Endothelial cell of umbilical vein (primary cell): ENCODE data around the gene STARD13.

ENCODE experiments used
- CTCF ChIP-seq, 2 donors: IDR thresholded peaks; 1 replicate in 1 of 2; 2 replicates in 1 of 2; pipeline ENCODE4 v1.5.1; 2011; ENCODE audit warnings: low read length in 2 of 2, mild to moderate bottlenecking in 2 of 2, moderate library complexity in 2 of 2, control low read depth in 1 of 2, inconsistent platforms in 1 of 2, low read depth in 1 of 2; ENCODE audit not compliant: insufficient read depth in 1 of 2; ENCODE audit errors: extremely low read depth in 1 of 2
- MAX ChIP-seq: IDR thresholded peaks from 2 replicates; pipeline ENCODE4 v1.6.1; 2011; ENCODE audit not compliant: insufficient read depth, insufficient read length
- MYC ChIP-seq: IDR thresholded peaks from one replicate; pipeline ENCODE4 v1.6.1; 2011; ENCODE audit warnings: mild to moderate bottlenecking, low read depth, low read length
- POLR2A ChIP-seq: IDR thresholded peaks from 2 replicates; pipeline ENCODE4 v1.6.1; 2012; ENCODE audit warnings: low read depth, mild to moderate bottlenecking, control low read depth, low read length
- POLR2AphosphoS5 ChIP-seq: IDR thresholded peaks from 2 replicates; pipeline ENCODE4 v1.6.1; 2012; ENCODE audit warnings: low read depth, mild to moderate bottlenecking, control low read depth, low read length, moderate library complexity; ENCODE audit not compliant: insufficient read depth

GRCh38 chr13:33195693-33196464, 89.7 kb downstream of the STARD13 start:
- no peak for TF ChIP-seq CTCF (IDR thresholded peaks at IDR 0.05; ENCODE audit: extremely low read depth in 1 of 2, insufficient read depth in 1 of 2, low read depth in 1 of 2, low read length in 2 of 2)
- TF ChIP-seq POLR2AphosphoS5: no peak
- no peak for TF ChIP-seq POLR2A
- TF ChIP-seq MYC: no peak
- no peak for TF ChIP-seq MAX
